ENCODE results near the gene ARHGAP20.
A peak's percentile ranks its signal among the peaks of the same experiment; 100 is the strongest.

Gene ARHGAP20

DNA sequence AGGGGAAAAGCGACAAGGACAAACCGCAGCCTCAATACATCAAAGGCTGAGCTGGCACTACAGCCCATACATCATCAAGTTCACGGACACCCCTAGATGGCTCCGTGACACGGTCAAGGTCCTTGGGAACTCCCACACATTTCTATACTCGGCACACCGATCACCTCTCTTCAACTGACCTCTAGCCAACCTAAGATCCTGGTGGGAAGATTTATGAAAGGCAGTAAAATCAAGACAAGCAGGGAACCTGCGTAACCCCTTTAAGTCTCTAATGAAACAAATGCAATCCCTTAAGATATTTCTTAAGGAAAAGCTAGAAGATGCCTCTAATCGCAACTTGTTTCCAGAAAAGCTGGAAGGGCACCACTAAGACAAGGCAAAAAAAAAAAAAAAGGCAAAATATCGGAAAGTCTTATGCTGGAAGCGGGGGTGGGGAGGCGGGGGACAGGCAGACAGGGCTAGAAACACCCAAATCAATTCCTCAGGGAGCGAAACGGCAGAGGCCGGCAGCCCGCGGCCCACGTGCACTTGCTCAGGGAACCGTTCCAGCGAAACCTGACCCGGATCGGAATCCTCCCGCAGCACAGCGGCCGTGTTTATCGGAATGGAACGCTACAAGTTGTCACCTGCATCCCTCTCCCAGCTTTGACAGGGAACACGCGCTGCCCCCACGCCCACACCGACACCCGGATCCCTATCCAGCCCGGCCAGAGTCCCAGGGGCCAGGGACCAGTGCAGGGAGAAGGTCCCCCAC lies 1.4 kb downstream of the ARHGAP20 start:
- no peaks in the 10 kb centered on the region for H3K36me3 ChIP-seq
- peaks cover 50 to 61% (median 53%) of the 10 kb centered on the region in 11 experiments for H3K27me3 ChIP-seq
- H3K4me3 ChIP-seq, result peak overlapping the region; percentile 57 to 77 (median 69)
- peaks cover 7 to 26% (median 18%) of the 10 kb centered on the region in 10 experiments; a peak in 18 of 20 replicates for H3K4me1 ChIP-seq
- no peak for TF ChIP-seq Cebpa-rat (IDR thresholded peaks at IDR 0.05)
- no peaks in the 10 kb centered on the region for H3K9me3 ChIP-seq (replicated peaks in 1 of 11)
- no peak overlapping the region for H3K27ac ChIP-seq
- H3K9ac ChIP-seq, result peak overlapping the region in 4 of 11 experiments; percentile 2 to 71 (median 38); a peak in 4 of 22 replicates
- no peaks in the 10 kb centered on the region; a peak in 1 of 22 replicates for H4K20me1 ChIP-seq
- H3K4me2 ChIP-seq, result peak overlapping the region; percentile 94 to 100 (median 99)

DNA sequence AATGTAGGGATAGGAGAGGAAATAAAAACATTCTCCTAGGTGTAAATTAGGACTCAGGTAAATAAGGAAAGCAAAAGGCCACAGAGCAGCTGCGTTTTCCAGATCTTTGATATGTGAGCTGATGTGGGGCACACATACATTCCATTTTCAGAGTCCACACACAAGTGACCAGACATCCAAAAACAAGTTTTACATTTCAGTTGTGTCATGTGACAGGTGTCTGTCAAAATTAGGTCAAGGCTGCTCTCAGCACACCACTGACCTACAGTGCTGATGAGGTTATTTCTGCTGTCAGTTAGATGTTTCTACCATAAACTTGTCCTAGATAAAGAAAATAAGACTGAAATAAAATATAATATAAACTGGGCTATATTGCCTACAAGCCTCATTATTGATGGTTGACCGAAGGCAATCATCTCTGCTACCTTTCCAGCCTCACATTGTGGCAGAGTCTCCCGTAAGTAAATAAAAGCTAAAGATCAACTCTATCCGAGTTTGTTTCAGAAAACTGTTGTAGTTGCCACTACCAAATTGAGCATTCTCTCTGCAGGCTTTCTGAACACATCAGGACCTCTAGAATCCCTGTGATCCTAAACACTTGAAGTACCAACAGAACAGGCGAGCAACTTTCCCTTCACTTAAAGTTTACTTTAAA lies 7.9 kb downstream of the ARHGAP20 start:
- H3K4me3 ChIP-seq, result no peak overlapping the region
- no peak overlapping the region for H3K9ac ChIP-seq
- H3K4me1 ChIP-seq, result no peaks in the 10 kb centered on the region
- TF ChIP-seq Cebpa-rat (IDR thresholded peaks at IDR 0.05), result no peak
- no peaks in the 10 kb centered on the region for H3K36me3 ChIP-seq
- H3K4me2 ChIP-seq, result no peak overlapping the region
- peaks cover 0 to 10% (median 0%) of the 10 kb centered on the region in 11 experiments; a peak in 4 of 22 replicates for H3K9me3 ChIP-seq (replicated peaks in 1 of 11)
- peaks cover 2 to 7% (median 6%) of the 10 kb centered on the region in 11 experiments; a peak in 19 of 22 replicates for H3K27me3 ChIP-seq
- no peak overlapping the region for H3K27ac ChIP-seq
- H4K20me1 ChIP-seq, result no peaks in the 10 kb centered on the region

DNA sequence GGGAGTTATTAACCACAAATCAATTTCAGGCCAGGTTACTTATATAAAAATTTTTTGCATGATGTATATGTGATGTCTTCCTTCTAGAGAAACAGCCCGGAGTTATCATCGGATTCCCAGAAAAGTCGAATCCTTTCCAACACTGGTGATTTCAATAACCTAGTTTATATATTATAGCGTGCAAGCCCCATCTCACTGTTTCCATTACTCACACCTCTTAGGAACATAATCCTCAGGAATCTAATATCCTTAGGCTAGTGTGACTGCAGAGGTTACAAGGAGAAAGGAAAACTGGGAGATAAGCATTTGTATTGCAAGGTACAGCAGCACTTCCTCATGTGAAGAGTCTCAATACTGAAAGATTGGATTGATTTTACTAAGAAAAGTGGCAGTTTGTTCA lies 20.3 kb downstream of the ARHGAP20 start:
- no peaks in the 10 kb centered on the region for H4K20me1 ChIP-seq
- no peaks in the 10 kb centered on the region for H3K4me1 ChIP-seq
- H3K9me3 ChIP-seq (replicated peaks in 1 of 11), result peaks cover 0 to 6% (median 3%) of the 10 kb centered on the region in 11 experiments; a peak in 6 of 22 replicates
- H3K27me3 ChIP-seq, result no peaks in the 10 kb centered on the region
- no peak overlapping the region for H3K9ac ChIP-seq
- no peak for TF ChIP-seq Cebpa-rat (IDR thresholded peaks at IDR 0.05)
- H3K36me3 ChIP-seq, result no peaks in the 10 kb centered on the region
- no peak overlapping the region for H3K27ac ChIP-seq
- H3K4me2 ChIP-seq, result no peak overlapping the region
- H3K4me3 ChIP-seq, result no peak overlapping the region

DNA sequence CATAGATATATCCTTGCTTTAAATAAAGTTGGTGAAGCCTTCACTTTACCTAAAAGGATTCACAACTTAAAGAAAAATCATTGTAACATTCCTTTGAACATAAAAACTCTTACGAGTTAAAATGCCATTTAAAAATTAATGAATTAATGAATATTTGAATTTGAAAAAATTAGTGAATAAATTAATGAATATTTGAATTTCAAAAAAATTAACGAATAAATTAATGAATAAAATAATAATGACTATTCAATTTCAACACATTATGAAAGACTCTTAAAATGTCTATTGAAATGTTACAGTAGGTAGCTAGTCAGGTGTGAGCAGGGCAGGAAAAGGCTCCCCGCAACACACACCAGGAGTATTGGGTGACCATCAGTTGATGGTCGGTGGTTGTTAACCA lies 22.9 kb downstream of the ARHGAP20 start:
- no peaks in the 10 kb centered on the region for H3K27me3 ChIP-seq
- no peak for TF ChIP-seq Cebpa-rat (IDR thresholded peaks at IDR 0.05)

DNA sequence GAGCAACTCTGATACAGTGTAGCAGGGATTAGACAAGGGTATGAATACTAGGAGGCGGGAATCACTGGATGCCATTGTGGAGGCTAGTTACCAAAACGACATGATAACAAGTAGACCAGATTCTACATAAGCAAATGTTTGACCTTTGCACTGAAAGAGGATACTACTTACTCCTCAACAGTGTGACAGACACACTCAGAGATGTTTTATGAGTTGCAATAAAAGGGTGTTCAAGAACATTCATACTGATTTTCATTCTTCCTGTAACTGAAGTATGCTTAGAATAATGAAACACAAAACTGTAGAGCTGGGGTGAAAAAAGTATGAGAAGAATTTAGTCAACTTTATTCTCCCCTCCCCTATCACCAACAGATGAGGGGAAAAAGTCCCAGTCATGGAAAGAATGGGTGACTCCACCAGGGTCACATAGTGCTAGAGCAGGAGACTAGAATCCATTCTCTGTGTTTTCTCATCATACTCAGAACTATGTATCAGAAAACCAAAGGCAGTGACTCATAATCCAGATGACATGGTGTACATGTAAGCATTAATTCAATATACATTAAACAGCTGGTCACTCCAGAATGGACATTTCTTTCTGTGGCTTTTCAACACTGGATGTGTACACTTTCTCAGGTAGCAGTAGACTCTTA lies 32.8 kb downstream of the ARHGAP20 start:
- Histone ChIP-seq H3K27me3 (no peaks in the 10 kb centered on the region), H3K36me3 (no peaks in the 10 kb centered on the region), H3K9me3 (replicated peaks in 1 of 11) (peaks cover 0 to 16% (median 0%) of the 10 kb centered on the region in 11 experiments; a peak in 6 of 22 replicates), H3K9ac (no peak overlapping the region), H3K4me2 (no peak overlapping the region), H4K20me1 (no peaks in the 10 kb centered on the region), H3K4me1 (no peaks in the 10 kb centered on the region), H3K27ac (no peak overlapping the region), H3K4me3 (no peak overlapping the region)
- TF ChIP-seq Cebpa-rat (IDR thresholded peaks at IDR 0.05), result no peak

More for the DNA sequence above, 22.9 kb downstream of the ARHGAP20 start:
- Histone ChIP-seq H3K36me3 (no peaks in the 10 kb centered on the region), H3K4me3 (no peak overlapping the region), H4K20me1 (no peaks in the 10 kb centered on the region), H3K9ac (no peak overlapping the region), H3K4me1 (no peaks in the 10 kb centered on the region), H3K9me3 (replicated peaks in 1 of 11) (no peaks in the 10 kb centered on the region), H3K4me2 (no peak overlapping the region), H3K27ac (no peak overlapping the region)

DNA sequence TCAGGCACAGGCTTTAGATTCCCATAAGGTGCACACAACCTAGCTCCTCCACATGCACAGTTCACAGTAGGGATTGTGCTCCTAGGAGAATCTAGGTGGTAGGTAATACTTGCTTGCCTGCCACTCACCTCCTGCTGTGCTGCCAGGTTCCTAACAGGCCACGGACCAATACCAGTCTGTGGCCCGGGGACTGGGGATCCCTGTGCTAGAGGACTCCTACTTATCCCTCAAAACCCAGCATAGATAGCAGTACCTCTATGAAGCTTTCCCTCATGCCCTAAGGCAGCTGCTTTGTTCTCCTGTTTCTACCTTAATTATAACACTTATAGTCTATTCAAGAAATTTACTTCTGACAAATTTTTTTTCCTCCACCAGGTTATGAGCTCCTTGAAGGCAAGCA lies 36.7 kb downstream of the ARHGAP20 start:
- no peaks in the 10 kb centered on the region for H3K27me3 ChIP-seq
- H4K20me1 ChIP-seq, result no peaks in the 10 kb centered on the region
- no peaks in the 10 kb centered on the region for H3K4me1 ChIP-seq
- H3K9ac ChIP-seq, result no peak overlapping the region
- H3K36me3 ChIP-seq, result no peaks in the 10 kb centered on the region
- no peak overlapping the region for H3K4me2 ChIP-seq
- peaks cover 0 to 16% (median 0%) of the 10 kb centered on the region in 11 experiments; a peak in 6 of 22 replicates for H3K9me3 ChIP-seq (replicated peaks in 1 of 11)
- H3K4me3 ChIP-seq, result no peak overlapping the region
- TF ChIP-seq Cebpa-rat (IDR thresholded peaks at IDR 0.05), result no peak
- H3K27ac ChIP-seq, result no peak overlapping the region

DNA sequence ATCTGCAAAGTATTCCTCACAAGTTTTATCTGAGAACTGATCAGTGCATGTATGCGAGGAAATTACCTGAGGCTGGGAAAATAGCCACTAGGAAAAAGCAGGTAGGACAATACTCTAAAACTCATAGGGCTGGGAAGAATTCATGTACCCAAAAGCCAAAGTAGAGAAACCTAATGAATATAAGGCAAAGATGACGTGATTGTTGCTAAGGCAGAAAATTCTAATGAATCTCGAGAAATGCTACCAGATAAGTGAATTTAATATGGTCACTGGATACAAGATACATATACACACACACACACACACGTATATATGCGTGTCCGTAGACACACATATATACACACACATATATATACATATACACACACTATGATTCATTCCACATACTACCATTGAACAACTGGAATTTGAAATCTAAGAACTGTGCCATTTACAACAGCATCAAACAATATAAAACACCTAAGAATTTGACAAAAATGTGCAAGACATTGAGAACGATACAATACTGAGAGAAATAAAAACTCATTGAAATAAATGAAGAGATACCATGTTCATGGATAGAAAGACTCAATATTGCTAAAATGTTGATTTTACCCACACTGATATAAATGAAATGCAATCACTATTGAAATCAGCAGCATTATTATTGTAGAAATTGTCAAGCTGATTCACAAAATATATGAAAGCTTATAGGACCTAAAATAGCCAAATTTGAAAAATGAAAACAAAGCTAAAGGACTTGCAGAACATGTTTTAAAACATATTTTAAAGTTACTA lies 46.4 kb downstream of the ARHGAP20 start:
- Histone ChIP-seq H3K27ac (no peak overlapping the region), H4K20me1 (no peaks in the 10 kb centered on the region), H3K4me2 (no peak overlapping the region), H3K27me3 (no peaks in the 10 kb centered on the region), H3K4me1 (no peaks in the 10 kb centered on the region), H3K9ac (no peak overlapping the region), H3K4me3 (no peak overlapping the region), H3K9me3 (replicated peaks in 1 of 11) (peaks cover 0 to 5% (median 0%) of the 10 kb centered on the region in 11 experiments; a peak in 1 of 22 replicates), H3K36me3 (no peaks in the 10 kb centered on the region)
- TF ChIP-seq Cebpa-rat (IDR thresholded peaks at IDR 0.05), result no peak

DNA sequence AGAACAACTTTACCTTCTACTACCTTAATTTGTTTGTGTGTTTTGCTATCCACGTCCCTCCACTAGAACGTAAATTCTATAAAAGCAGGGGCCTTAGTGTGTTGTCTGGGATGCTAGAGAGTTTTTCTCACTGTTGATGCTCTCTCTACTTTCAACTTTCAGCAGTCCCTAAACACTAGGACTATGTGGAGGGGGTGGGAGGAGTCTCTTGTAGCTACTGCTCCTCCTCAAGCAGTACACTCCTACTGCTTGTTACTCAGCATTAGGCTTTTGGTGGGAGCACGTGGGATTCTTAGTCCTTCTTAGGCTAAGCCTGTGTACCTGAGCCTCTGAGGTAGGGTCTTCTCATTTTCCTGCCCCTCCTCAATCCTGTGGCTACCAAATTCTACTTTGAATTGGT lies 56.3 kb downstream of the ARHGAP20 start:
- TF ChIP-seq Cebpa-rat (IDR thresholded peaks at IDR 0.05), result no peak
- Histone ChIP-seq H3K4me1 (no peaks in the 10 kb centered on the region), H3K4me2 (no peak overlapping the region), H3K36me3 (no peaks in the 10 kb centered on the region), H3K9ac (no peak overlapping the region), H3K27ac (no peak overlapping the region), H3K4me3 (no peak overlapping the region), H3K9me3 (replicated peaks in 1 of 11) (peaks cover 8 to 22% (median 15%) of the 10 kb centered on the region in 11 experiments; a peak in 18 of 22 replicates), H4K20me1 (no peaks in the 10 kb centered on the region), H3K27me3 (no peaks in the 10 kb centered on the region)

DNA sequence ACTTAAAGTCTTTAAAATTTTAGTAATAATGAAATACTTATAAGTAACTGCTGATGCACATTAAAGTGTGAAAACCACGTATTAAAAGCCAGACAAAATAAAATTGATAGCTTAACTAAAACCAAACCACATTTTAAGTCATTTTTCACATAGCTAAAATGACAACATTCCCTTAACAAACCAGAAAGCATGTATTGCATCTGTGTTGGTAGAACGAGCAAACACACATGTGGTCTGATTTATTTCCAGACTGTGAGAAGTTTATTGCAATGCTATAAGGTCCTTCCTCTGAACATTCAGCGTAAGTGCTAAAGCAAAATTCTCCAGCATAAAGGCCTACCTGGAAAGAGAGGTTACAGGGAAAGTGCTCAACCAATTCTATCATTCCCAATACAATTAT lies 57.8 kb downstream of the ARHGAP20 start:
- Histone ChIP-seq H3K27ac (no peak overlapping the region), H3K4me2 (no peak overlapping the region), H3K36me3 (no peaks in the 10 kb centered on the region), H3K4me3 (no peak overlapping the region), H4K20me1 (no peaks in the 10 kb centered on the region), H3K9me3 (replicated peaks in 1 of 11) (peaks cover 8 to 30% (median 20%) of the 10 kb centered on the region in 11 experiments; a peak in 18 of 22 replicates), H3K9ac (no peak overlapping the region), H3K27me3 (no peaks in the 10 kb centered on the region), H3K4me1 (no peaks in the 10 kb centered on the region)
- no peak for TF ChIP-seq Cebpa-rat (IDR thresholded peaks at IDR 0.05)

Measured in BLaER1 treated with 17β-estradiol and CSF1 and Interleukin-3, amounts not matched to agents 10 nM and 100 nM (cell line).